RWPE2 (cell line): ENCODE data around the gene CHST15.
A peak's percentile ranks its signal among the peaks of the same experiment; 100 is the strongest.
"Not testable (repeated sequence)": the region's sequence is repeated elsewhere in the genome, so short reads cannot be mapped to it uniquely, and the experiment has no call there.

Source experiments
- ATAC-seq: fragments of 200-7000 bp; cut with Tn5 transposase; 3 replicates; pipeline ENCODE4 v1.9.1; 2021; ENCODE audit warnings: low read depth
- DNase-seq: peaks from one replicate; pipeline ENCODE4 v3.0.0-alpha.2; 2020; ENCODE audit warnings: low spot score
- H3K27ac ChIP-seq: fragments of 450-650 bp; 2 replicates; pipeline ENCODE4 v1.5.1; 2017; ENCODE audit warnings: mild to moderate bottlenecking; ENCODE audit not compliant: poor library complexity, severe bottlenecking
- H3K27me3 ChIP-seq: fragments of 250-450 bp; sonication (Bioruptor Pico); 2 replicates; pipeline ENCODE4 v1.5.1; 2021; ENCODE audit warnings: mild to moderate bottlenecking, moderate library complexity; ENCODE audit not compliant: insufficient read depth, poor library complexity, severe bottlenecking
- H3K36me3 ChIP-seq: fragments of 250-450 bp; sonication (Bioruptor Pico); 2 replicates; pipeline ENCODE4 v1.5.1; 2020; ENCODE audit warnings: low read depth, mild to moderate bottlenecking, moderate library complexity
- H3K4me1 ChIP-seq: fragments of 250-450 bp; sonication (Bioruptor Pico); 2 replicates; pipeline ENCODE4 v1.5.1; 2021; ENCODE audit warnings: mild to moderate bottlenecking, moderate library complexity; ENCODE audit not compliant: insufficient read depth, poor library complexity, severe bottlenecking
- H3K4me3 ChIP-seq: fragments of 250-450 bp; sonication (Bioruptor Pico); 2 replicates; pipeline ENCODE4 v1.5.1; 2021; ENCODE audit warnings: mild to moderate bottlenecking, moderate library complexity; ENCODE audit not compliant: severe bottlenecking
- H3K9me3 ChIP-seq: fragments of 250-450 bp; sonication (Bioruptor Pico); 2 replicates; pipeline ENCODE4 v1.5.1; 2021; ENCODE audit warnings: mild to moderate bottlenecking, moderate library complexity; ENCODE audit not compliant: severe bottlenecking
- TF ChIP-seq, protein P1 (sequence below): fragments of 450-650 bp; IDR thresholded peaks from one replicate; pipeline ENCODE4 v1.5.1; 2017; ENCODE audit warnings: mild to moderate bottlenecking, moderate library complexity; ENCODE audit not compliant: poor library complexity, severe bottlenecking

Gene CHST15

GRCh38 chr10:124105594-124105993 lies 12.2 kb upstream of the CHST15 start:
- DNase-seq = no peak

GRCh38 chr10:124105045-124105444 lies 11.6 kb upstream of the CHST15 start:
- Histone ChIP-seq H3K4me3 (no peak overlapping the region), H3K4me1 (peaks cover 15% of the 10 kb centered on the region), H3K27ac (peak overlapping the region; percentile 63), H3K36me3 (no peaks in the 10 kb centered on the region), H3K27me3 (no peaks in the 10 kb centered on the region), H3K9me3 (no peaks in the 10 kb centered on the region)
- ATAC-seq (no peak), DNase-seq (no peak)
- TF ChIP-seq, protein P1, sequence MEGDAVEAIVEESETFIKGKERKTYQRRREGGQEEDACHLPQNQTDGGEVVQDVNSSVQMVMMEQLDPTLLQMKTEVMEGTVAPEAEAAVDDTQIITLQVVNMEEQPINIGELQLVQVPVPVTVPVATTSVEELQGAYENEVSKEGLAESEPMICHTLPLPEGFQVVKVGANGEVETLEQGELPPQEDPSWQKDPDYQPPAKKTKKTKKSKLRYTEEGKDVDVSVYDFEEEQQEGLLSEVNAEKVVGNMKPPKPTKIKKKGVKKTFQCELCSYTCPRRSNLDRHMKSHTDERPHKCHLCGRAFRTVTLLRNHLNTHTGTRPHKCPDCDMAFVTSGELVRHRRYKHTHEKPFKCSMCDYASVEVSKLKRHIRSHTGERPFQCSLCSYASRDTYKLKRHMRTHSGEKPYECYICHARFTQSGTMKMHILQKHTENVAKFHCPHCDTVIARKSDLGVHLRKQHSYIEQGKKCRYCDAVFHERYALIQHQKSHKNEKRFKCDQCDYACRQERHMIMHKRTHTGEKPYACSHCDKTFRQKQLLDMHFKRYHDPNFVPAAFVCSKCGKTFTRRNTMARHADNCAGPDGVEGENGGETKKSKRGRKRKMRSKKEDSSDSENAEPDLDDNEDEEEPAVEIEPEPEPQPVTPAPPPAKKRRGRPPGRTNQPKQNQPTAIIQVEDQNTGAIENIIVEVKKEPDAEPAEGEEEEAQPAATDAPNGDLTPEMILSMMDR = no peak

More at GRCh38 chr10:124105594-124105993, 12.2 kb upstream of the CHST15 start:
- Histone ChIP-seq H3K4me1 (peaks cover 15% of the 10 kb centered on the region), H3K36me3 (no peaks in the 10 kb centered on the region), H3K4me3 (no peak overlapping the region), H3K9me3 (no peaks in the 10 kb centered on the region), H3K27me3 (no peaks in the 10 kb centered on the region), H3K27ac (peak overlapping the region; percentile 63)
- TF ChIP-seq, protein P1 = no peak
- ATAC-seq = peak; percentile 17

- Histone ChIP-seq H3K27ac (no peak overlapping the region), H3K27me3 (no peaks in the 10 kb centered on the region), H3K36me3 (no peaks in the 10 kb centered on the region), H3K4me3 (no peak overlapping the region), H3K4me1 (peaks cover 15% of the 10 kb centered on the region), H3K9me3 (no peaks in the 10 kb centered on the region)
- DNase-seq (no peak), ATAC-seq (no peak)
- TF ChIP-seq, protein P1 = no peak
Observed at GRCh38 chr10:124104011-124104627, 10.7 kb upstream of the CHST15 start.

DNA sequence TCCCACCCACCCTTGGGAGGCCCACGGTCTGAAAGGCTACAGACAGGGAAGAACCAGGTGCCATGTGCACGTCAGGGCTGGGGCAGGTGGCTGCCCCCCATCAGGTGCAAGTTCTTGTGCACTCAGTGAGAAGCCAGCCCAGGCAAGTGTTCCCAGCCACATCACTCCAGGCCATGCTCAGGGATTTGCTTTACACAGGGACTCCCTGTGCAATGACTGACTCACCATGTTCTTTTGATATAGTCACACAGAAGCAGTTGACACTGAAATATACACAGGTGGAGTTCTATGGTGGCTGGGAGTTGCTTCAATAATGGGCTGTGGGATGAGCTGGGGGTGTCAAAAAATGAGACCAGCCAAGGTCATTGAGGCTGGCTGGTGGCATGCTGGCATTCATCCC lies 8.0 kb upstream of the CHST15 start:
- H3K36me3 ChIP-seq = no peaks in the 10 kb centered on the region
- peaks cover 14% of the 10 kb centered on the region for H3K4me1 ChIP-seq
- no peaks in the 10 kb centered on the region for H3K27me3 ChIP-seq
- H3K4me3 ChIP-seq = no peak overlapping the region
- H3K9me3 ChIP-seq = no peaks in the 10 kb centered on the region
- H3K27ac ChIP-seq = no peak overlapping the region
- ATAC-seq (no peak), DNase-seq (no peak)
- TF ChIP-seq, protein P1 = no peak

DNA sequence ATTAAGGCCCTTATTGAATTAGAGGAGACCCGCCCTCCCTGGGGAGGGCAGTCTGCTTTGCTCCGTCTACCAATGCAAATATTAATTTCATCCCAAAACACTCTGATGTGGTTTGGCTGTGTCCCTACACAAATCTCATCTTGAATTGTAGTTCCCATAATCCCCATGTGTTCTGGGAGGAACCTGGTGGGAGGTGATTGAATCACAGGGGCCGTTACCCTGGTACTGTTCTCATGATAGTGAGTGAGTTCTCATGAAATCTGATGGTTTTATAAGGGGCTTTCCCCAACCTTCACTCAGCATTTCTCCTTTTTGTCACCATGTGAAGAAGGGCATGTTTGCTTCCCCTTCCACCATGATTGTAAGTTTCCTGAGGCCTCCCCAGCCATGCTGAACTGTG lies 7.3 kb upstream of the CHST15 start:
- not testable (repeated sequence) for H3K4me3 ChIP-seq, ATAC-seq, H3K4me1 ChIP-seq, H3K36me3 ChIP-seq, H3K9me3 ChIP-seq, DNase-seq, H3K27ac ChIP-seq, H3K27me3 ChIP-seq
